K562 (cell line): ENCODE results near the gene ARHGAP42. TPM values are rescaled to one million over a fixed set of nuclear protein-coding genes. Genes with fewer than 3 reads are reported as not detected.

ENCODE experiments used
- ATAC-seq: fragments of 200-7000 bp; cut with Tn5 transposase; 3 replicates; pipeline ENCODE4 v1.9.1; 2020; ENCODE audit warnings: moderate library complexity
- BruUV-seq: library from RNA; stranded (reverse); fragments of 400-500 nt; replicated peaks from 2 replicates; lab custom pipeline; 2021; lab: Mats Ljungman, UMichigan
- CTCF ChIA-PET: fragments of 300-600 bp; formaldehyde crosslinking; extraction: SDS; loops from one replicate; lab custom pipeline; 2021; ENCODE audit warnings: low intra/inter-chr PET ratio; lab: Yijun Ruan, JAX
- POLR2A ChIA-PET: fragments of 300-600, 350-650 bp; sonication (Branson Sonifier 250); formaldehyde crosslinking; extraction: SDS; loops from one replicate; lab custom pipeline; 2021; ENCODE audit warnings: antibody characterized with exemption, inconsistent platforms; lab: Yijun Ruan, JAX
- DNase-seq, 4 experiments: peaks; one replicate each; pipeline versions ENCODE4 v3.0.0 to v3.0.0-alpha.2; 2011 to 2018; ENCODE audit warnings: low spot score in 3 of 4, mixed read lengths in 3 of 4; ENCODE audit errors: extremely low read depth in 1 of 4
- FAIRE-seq: peaks from 2 replicates; lab custom pipeline; 2011; peaks lifted over from hg19 to GRCh38; lab: Jason Lieb, UNC
- H2AFZ ChIP-seq: 2 replicates; pipeline ENCODE4 v1.6.0; 2011; ENCODE audit warnings: low read depth, low read length, control low read depth, inconsistent platforms
- H3K27ac ChIP-seq: fragments of 200-600 bp; 3 replicates; pipeline ENCODE4 v1.8.0; 2011; ENCODE audit warnings: low read depth, mild to moderate bottlenecking, control low read depth, inconsistent platforms, low read length, moderate library complexity, mixed read lengths; ENCODE audit errors: extremely low read depth
- H3K27me3 ChIP-seq, 2 experiments: fragments of 300-600 bp in 1 of 2; 2 replicates in 1 of 2; 3 replicates in 1 of 2; pipeline versions ENCODE4 v1.6.0 to v1.8.0; 2011; ENCODE audit warnings: inconsistent platforms in 2 of 2, low read length in 2 of 2, mild to moderate bottlenecking in 1 of 2, mixed read lengths in 1 of 2, moderate library complexity in 1 of 2; ENCODE audit not compliant: control insufficient read depth in 2 of 2, insufficient read depth in 2 of 2
- H3K36me3 ChIP-seq: fragments of 300-600 bp; 3 replicates; pipeline ENCODE4 v1.8.0; 2011; ENCODE audit warnings: mild to moderate bottlenecking, low read length, inconsistent platforms; ENCODE audit not compliant: control insufficient read depth, insufficient read depth
- H3K4me1 ChIP-seq, 2 experiments: fragments of 200-600 bp in 1 of 2; replicated peaks in 1 of 2; 2 replicates in 1 of 2; 3 replicates in 1 of 2; pipeline versions ENCODE4 v1.5.1 to v1.8.0; 2011; ENCODE audit warnings: inconsistent platforms in 2 of 2, low read length in 2 of 2, mild to moderate bottlenecking in 1 of 2, mixed read lengths in 1 of 2, moderate library complexity in 1 of 2; ENCODE audit not compliant: control insufficient read depth in 2 of 2, insufficient read depth in 2 of 2
- H3K4me2 ChIP-seq: 2 replicates; pipeline ENCODE4 v1.6.1; 2011; ENCODE audit warnings: low read length, control low read depth, inconsistent platforms, mixed read lengths; ENCODE audit not compliant: insufficient read depth
- H3K4me3 ChIP-seq: fragments of 200-600 bp; sonication (generic), shearing (Covaris generic); 2 replicates; pipeline ENCODE4 v1.5.1; 2016; ENCODE audit warnings: control low read depth, inconsistent platforms
- H3K79me2 ChIP-seq: fragments of 200-600 bp; 3 replicates; pipeline ENCODE4 v1.8.0; 2011; ENCODE audit warnings: low read length, inconsistent platforms; ENCODE audit not compliant: control insufficient read depth, insufficient read depth
- H3K9ac ChIP-seq, 2 experiments: 2 replicates each; pipeline versions ENCODE4 v1.6.0 to v1.6.1; 2011; ENCODE audit warnings: low read depth in 2 of 2, low read length in 2 of 2, control low read depth in 1 of 2, inconsistent platforms in 1 of 2, mild to moderate bottlenecking in 1 of 2, mixed read lengths in 1 of 2; ENCODE audit not compliant: insufficient read depth in 1 of 2
- H3K9me1 ChIP-seq: one replicate; pipeline ENCODE4 v1.6.0; 2011; ENCODE audit warnings: inconsistent platforms, mild to moderate bottlenecking, low read length, moderate library complexity; ENCODE audit not compliant: control insufficient read depth, insufficient read depth
- H3K9me3 ChIP-seq: replicated peaks from 2 replicates; pipeline ENCODE4 v1.5.1; 2011; ENCODE audit warnings: low read depth, low read length, inconsistent platforms; ENCODE audit not compliant: control insufficient read depth, insufficient read depth
- H4K20me1 ChIP-seq: replicated peaks from 2 replicates; pipeline ENCODE4 v1.6.1; 2011; ENCODE audit warnings: low read length, inconsistent platforms, mixed read lengths; ENCODE audit not compliant: control insufficient read depth, insufficient read depth
- ZNF232 ChIP-seq: sonication (generic); formaldehyde crosslinking; IDR thresholded peaks from 2 replicates; pipeline ENCODE4 v1.8.0; 2022; ENCODE audit warnings: mild to moderate bottlenecking, missing genetic modification reagents
- WGBS: fragments of 100-300 bp; shearing (Covaris generic); methylation state at CpG from one replicate; pipeline ENCODE4 v1.1.6; 2016; ENCODE audit warnings: low coverage, mixed read lengths; ENCODE audit not compliant: insufficient coverage; ENCODE audit errors: missing lambda C conversion rate; 5-methylcytosine and 5-hydroxymethylcytosine counted together
- in situ Hi-C: fragments of 300-500 bp; cut with MboI; formaldehyde crosslinking; loops from 4 replicates; pipeline ENCODE4 v1.15.0; 2018; ENCODE audit warnings: inconsistent platforms, mixed read lengths
- intact Hi-C: fragments of 100-400 bp; cut with micrococcal nuclease; formaldehyde crosslinking; loops from 2 replicates; pipeline ENCODE4 v1.14.2; 2022
- polyA plus RNA-seq, 8 experiments: library from polyadenylated mRNA; depleted of rRNA in 4 of 8; stranded (reverse) in 5 of 8; unstranded in 3 of 8; fragments of >200 nt; fragmentation: Nextera tagmentation in 2 of 8; fragmentation: Illumina TruSeq in 1 of 8; extraction: Ambion mirVana in 2 of 8; extraction: Trizol in 1 of 8; gene quantifications; 2 replicates each; pipeline versions ENCODE4 v1.2.1 to v1.2.3, GENCODE V29; 2011 to 2014; ENCODE audit warnings: inconsistent platforms in 1 of 8, missing spikeins in 1 of 8
- total RNA-seq, 7 experiments: library from RNA; depleted of rRNA in 6 of 7; stranded (reverse); fragments of >200 nt in 6 of 7; fragmentation: Illumina TruSeq in 2 of 7; extraction: Trizol in 2 of 7; gene quantifications; 2 replicates each; pipeline versions ENCODE4 v1.2.1 to v1.2.3, GENCODE V29; 2011 to 2021; ENCODE audit warnings: low replicate concordance in 1 of 7
- TF ChIP-seq, protein P1 (sequence below): IDR thresholded peaks from 3 replicates; pipeline ENCODE4 v1.6.1; 2011; ENCODE audit warnings: borderline replicate concordance, mild to moderate bottlenecking, moderate library complexity; ENCODE audit not compliant: insufficient read length; ENCODE audit errors: extremely low read depth
- TF ChIP-seq, protein P2 (sequence below): fragments of 250-450 bp; sonication (Bioruptor Pico); IDR thresholded peaks from 2 replicates; pipeline ENCODE4 v1.8.0; 2022; ENCODE audit warnings: inconsistent platforms, mild to moderate bottlenecking, moderate library complexity, borderline replicate concordance

Gene ARHGAP42
- total and polyA plus RNA-seq, 9 of the 15 experiments (the other 6 are each of a cell fraction or from before 2014, with no cell fraction given) = 0.95 to 6.1 (median 2.4) TPM

DNA sequence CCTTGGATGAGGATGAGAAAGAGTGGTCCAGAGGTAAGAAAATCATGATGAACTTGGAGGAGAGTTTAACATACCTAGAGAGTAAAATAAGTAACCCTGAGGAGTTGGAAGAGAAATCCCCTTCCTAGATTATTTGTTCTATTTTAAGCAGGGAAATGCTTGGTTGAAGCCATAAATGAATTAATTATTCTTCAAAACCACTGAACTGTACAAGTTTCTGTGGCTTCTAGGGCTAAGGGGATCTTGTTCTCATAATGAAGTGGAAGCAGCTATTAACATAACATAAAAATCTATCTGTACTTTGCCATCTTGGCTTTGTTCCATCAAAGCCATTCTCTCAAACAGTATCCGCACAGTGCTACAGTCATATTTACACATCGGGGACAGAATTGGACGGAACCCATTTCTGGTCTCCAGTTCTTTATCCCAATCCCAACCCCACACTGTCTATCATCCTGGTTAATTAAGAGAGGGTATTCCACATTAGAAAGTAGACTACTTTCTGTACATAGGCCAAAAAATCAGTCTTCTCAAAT, 14.5 kb upstream of the ARHGAP42 start:
- no peaks in the 10 kb centered on the region for H3K9me3 ChIP-seq
- no peak overlapping the region for H3K9ac ChIP-seq
- no peak for ATAC-seq
- H3K27me3 ChIP-seq = no peaks in the 10 kb centered on the region
- no peaks in the 10 kb centered on the region for H4K20me1 ChIP-seq
- in situ Hi-C loops = no loop called here
- no peaks in the 10 kb centered on the region for H3K9me1 ChIP-seq
- 43% methylated on average over 3 of the region's 3 CpGs for WGBS
- POLR2A ChIA-PET = no interaction called here
- CTCF ChIA-PET = no interaction called here
- no peaks in the 10 kb centered on the region; a peak in 1 of 5 replicates for H3K4me1 ChIP-seq
- no peak overlapping the region for H3K4me2 ChIP-seq
- no peak for DNase-seq
- no peak for FAIRE-seq
- H3K27ac ChIP-seq = no peak overlapping the region
- TF ChIP-seq ZNF232 = no peak
- TF ChIP-seq, protein P1, sequence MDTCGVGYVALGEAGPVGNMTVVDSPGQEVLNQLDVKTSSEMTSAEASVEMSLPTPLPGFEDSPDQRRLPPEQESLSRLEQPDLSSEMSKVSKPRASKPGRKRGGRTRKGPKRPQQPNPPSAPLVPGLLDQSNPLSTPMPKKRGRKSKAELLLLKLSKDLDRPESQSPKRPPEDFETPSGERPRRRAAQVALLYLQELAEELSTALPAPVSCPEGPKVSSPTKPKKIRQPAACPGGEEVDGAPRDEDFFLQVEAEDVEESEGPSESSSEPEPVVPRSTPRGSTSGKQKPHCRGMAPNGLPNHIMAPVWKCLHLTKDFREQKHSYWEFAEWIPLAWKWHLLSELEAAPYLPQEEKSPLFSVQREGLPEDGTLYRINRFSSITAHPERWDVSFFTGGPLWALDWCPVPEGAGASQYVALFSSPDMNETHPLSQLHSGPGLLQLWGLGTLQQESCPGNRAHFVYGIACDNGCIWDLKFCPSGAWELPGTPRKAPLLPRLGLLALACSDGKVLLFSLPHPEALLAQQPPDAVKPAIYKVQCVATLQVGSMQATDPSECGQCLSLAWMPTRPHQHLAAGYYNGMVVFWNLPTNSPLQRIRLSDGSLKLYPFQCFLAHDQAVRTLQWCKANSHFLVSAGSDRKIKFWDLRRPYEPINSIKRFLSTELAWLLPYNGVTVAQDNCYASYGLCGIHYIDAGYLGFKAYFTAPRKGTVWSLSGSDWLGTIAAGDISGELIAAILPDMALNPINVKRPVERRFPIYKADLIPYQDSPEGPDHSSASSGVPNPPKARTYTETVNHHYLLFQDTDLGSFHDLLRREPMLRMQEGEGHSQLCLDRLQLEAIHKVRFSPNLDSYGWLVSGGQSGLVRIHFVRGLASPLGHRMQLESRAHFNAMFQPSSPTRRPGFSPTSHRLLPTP = no peak
- TF ChIP-seq, protein P2, sequence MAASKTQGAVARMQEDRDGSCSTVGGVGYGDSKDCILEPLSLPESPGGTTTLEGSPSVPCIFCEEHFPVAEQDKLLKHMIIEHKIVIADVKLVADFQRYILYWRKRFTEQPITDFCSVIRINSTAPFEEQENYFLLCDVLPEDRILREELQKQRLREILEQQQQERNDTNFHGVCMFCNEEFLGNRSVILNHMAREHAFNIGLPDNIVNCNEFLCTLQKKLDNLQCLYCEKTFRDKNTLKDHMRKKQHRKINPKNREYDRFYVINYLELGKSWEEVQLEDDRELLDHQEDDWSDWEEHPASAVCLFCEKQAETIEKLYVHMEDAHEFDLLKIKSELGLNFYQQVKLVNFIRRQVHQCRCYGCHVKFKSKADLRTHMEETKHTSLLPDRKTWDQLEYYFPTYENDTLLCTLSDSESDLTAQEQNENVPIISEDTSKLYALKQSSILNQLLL (CRISPR knock-in tag) = no peak
- H3K36me3 ChIP-seq = no peaks in the 10 kb centered on the region
- no TSS peak for BruUV-seq
- no peaks in the 10 kb centered on the region for H3K79me2 ChIP-seq
- H2AFZ ChIP-seq = no peak overlapping the region
- H3K4me3 ChIP-seq = no peak overlapping the region
- intact Hi-C loops = no loop called here
